HEK293 (cell line): Measurements from ENCODE around the gene CCSER1.
"Not testable (repeated sequence)": the region's sequence is repeated elsewhere in the genome, so short reads cannot be mapped to it uniquely, and the experiment has no call there.

Experiments
- CTCF ChIA-PET: fragments of 350-600 bp; formaldehyde crosslinking; extraction: SDS; loops from one replicate; lab custom pipeline; 2021; ENCODE audit warnings: antibody characterized with exemption; lab: Yijun Ruan, JAX
- POLR2A ChIA-PET: fragments of 300-600 bp; formaldehyde crosslinking; extraction: SDS; loops from one replicate; lab custom pipeline; 2020; ENCODE audit warnings: antibody characterized with exemption, inconsistent platforms; lab: Yijun Ruan, JAX
- H3K27ac ChIP-seq: fragments of 200-500 bp; sonication (Bioruptor generic); 2 replicates; pipeline ENCODE4 v1.5.1; 2014; ENCODE audit warnings: low read depth, low read length, control low read depth, inconsistent platforms; ENCODE audit errors: extremely low read depth
- H3K36me3 ChIP-seq, 2 experiments: fragments of 200-500 bp in 1 of 2; sonication (Bioruptor generic) in 1 of 2; 1 replicate in 1 of 2; 2 replicates in 1 of 2; pipeline ENCODE4 v1.5.1; 2014 to 2017; ENCODE audit warnings: inconsistent platforms in 2 of 2, low read length in 2 of 2; ENCODE audit not compliant: control insufficient read depth in 2 of 2, insufficient read depth in 1 of 2
- H3K4me1 ChIP-seq: fragments of 200-500 bp; sonication (Bioruptor generic); 2 replicates; pipeline ENCODE4 v1.5.1; 2014; ENCODE audit warnings: mild to moderate bottlenecking, low read length, inconsistent platforms; ENCODE audit not compliant: control insufficient read depth, insufficient read depth
- H3K4me3 ChIP-seq: 2 replicates; pipeline ENCODE4 v1.5.1; 2011; ENCODE audit warnings: low read depth, mild to moderate bottlenecking, control low read depth, low read length, moderate library complexity
- H3K9me3 ChIP-seq: fragments of 200-500 bp; sonication (Bioruptor generic); 2 replicates; pipeline ENCODE4 v1.5.1; 2014; ENCODE audit warnings: low read depth, low read length, inconsistent platforms; ENCODE audit not compliant: control insufficient read depth, insufficient read depth
- BCL11B ChIP-seq: fragments of 450-650 bp; formaldehyde crosslinking; IDR thresholded peaks from 2 replicates; pipeline ENCODE4 v1.5.1; 2016; ENCODE audit warnings: low read depth, missing biosample characterization, missing genetic modification characterization
- EGR2 ChIP-seq: fragments of 450-650 bp; formaldehyde crosslinking; IDR thresholded peaks from 2 replicates; pipeline ENCODE4 v1.5.1; 2016; ENCODE audit warnings: low read depth, missing biosample characterization, missing genetic modification characterization
- GLI4 ChIP-seq: fragments of 450-650 bp; formaldehyde crosslinking; IDR thresholded peaks from 2 replicates; pipeline ENCODE4 v1.5.1; 2016; ENCODE audit warnings: missing biosample characterization, missing genetic modification characterization
- KLF10 ChIP-seq: fragments of 450-650 bp; IDR thresholded peaks from 2 replicates; pipeline ENCODE4 v1.5.1; 2018; ENCODE audit warnings: missing biosample characterization, mild to moderate bottlenecking, missing genetic modification characterization
- ZFHX2 ChIP-seq: fragments of 450-650 bp; formaldehyde crosslinking; conservative IDR thresholded peaks from 2 replicates; pipeline ENCODE4 v1.5.1; 2016; ENCODE audit warnings: missing biosample characterization, missing genetic modification characterization
- ZIC2 ChIP-seq: fragments of 450-650 bp; formaldehyde crosslinking; IDR thresholded peaks from 2 replicates; pipeline ENCODE4 v1.5.1; 2016; ENCODE audit warnings: missing biosample characterization, missing genetic modification characterization
- ZNF140 ChIP-seq: fragments of 450-650 bp; formaldehyde crosslinking; IDR thresholded peaks from 2 replicates; pipeline ENCODE4 v1.5.1; 2016; ENCODE audit warnings: missing biosample characterization, missing genetic modification characterization
- ZNF16 ChIP-seq: fragments of 450-650 bp; formaldehyde crosslinking; IDR thresholded peaks from 2 replicates; pipeline ENCODE4 v1.5.1; 2016; ENCODE audit warnings: low read depth, missing biosample characterization, missing genetic modification characterization
- ZNF23 ChIP-seq: fragments of 450-650 bp; formaldehyde crosslinking; IDR thresholded peaks from 2 replicates; pipeline ENCODE4 v1.5.1; 2016; ENCODE audit warnings: missing biosample characterization, missing genetic modification characterization, borderline replicate concordance
- ZNF311 ChIP-seq: fragments of 450-650 bp; formaldehyde crosslinking; IDR thresholded peaks from 2 replicates; pipeline ENCODE4 v1.5.1; 2017; ENCODE audit warnings: missing biosample characterization, missing genetic modification characterization, borderline replicate concordance
- ZNF324 ChIP-seq: fragments of 450-650 bp; formaldehyde crosslinking; IDR thresholded peaks from 2 replicates; pipeline ENCODE4 v1.5.1; 2016; ENCODE audit warnings: missing biosample characterization, missing genetic modification characterization
- ZNF621 ChIP-seq: fragments of 450-650 bp; formaldehyde crosslinking; IDR thresholded peaks from 2 replicates; pipeline ENCODE4 v1.5.1; 2017; ENCODE audit warnings: missing biosample characterization, missing genetic modification characterization
- ZNF843 ChIP-seq: fragments of 450-650 bp; formaldehyde crosslinking; IDR thresholded peaks from 2 replicates; pipeline ENCODE4 v1.5.1; 2016; ENCODE audit warnings: missing biosample characterization, missing genetic modification characterization
- TF ChIP-seq, protein P1 (sequence below): fragments of 450-650 bp; formaldehyde crosslinking; IDR thresholded peaks from 2 replicates; pipeline ENCODE4 v1.5.1; 2016; ENCODE audit warnings: missing biosample characterization, missing genetic modification characterization
- TF ChIP-seq, protein P2 (sequence below): fragments of 450-650 bp; formaldehyde crosslinking; IDR thresholded peaks from 2 replicates; pipeline ENCODE4 v1.5.1; 2016; ENCODE audit warnings: missing biosample characterization, missing genetic modification characterization
- TF ChIP-seq, protein P3 (sequence below): fragments of 450-650 bp; formaldehyde crosslinking; IDR thresholded peaks from 2 replicates; pipeline ENCODE4 v1.5.1; 2016; ENCODE audit warnings: missing biosample characterization, missing genetic modification characterization
- TF ChIP-seq, protein P4 (sequence below): fragments of 450-650 bp; formaldehyde crosslinking; IDR thresholded peaks from 2 replicates; pipeline ENCODE4 v1.5.1; 2016; ENCODE audit warnings: missing biosample characterization, missing genetic modification characterization

CCSER1 gene

DNA sequence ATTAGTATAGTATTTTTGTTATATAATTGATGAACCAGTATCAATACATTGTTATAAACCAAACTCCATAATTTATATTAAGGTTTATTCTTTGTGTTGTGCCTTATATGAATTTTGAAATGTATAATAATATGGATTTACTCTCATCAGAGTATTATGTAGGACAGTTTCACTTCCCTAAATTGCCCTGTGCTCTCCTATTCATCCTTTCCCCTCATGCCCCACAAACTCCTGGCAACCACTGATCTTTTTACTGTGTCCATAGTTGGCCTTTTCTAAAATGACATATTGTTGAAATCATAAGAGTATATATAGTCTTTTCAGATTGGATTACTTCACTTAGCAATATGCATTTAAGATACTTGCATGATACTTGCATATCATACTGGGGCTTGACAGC, 1218.4 kb downstream of the CCSER1 start (continued):
- TF ChIP-seq, protein P1, sequence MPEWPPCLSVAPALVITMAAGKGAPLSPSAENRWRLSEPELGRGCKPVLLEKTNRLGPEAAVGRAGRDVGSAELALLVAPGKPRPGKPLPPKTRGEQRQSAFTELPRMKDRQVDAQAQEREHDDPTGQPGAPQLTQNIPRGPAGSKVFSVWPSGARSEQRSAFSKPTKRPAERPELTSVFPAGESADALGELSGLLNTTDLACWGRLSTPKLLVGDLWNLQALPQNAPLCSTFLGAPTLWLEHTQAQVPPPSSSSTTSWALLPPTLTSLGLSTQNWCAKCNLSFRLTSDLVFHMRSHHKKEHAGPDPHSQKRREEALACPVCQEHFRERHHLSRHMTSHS (tag by site-specific recombination): no peak
- no peak for TF ChIP-seq ZNF16 (tag by site-specific recombination)
- no peak for TF ChIP-seq ZNF621
- no peak for TF ChIP-seq EGR2
- TF ChIP-seq, all 188 proteins: peak for 0

DNA sequence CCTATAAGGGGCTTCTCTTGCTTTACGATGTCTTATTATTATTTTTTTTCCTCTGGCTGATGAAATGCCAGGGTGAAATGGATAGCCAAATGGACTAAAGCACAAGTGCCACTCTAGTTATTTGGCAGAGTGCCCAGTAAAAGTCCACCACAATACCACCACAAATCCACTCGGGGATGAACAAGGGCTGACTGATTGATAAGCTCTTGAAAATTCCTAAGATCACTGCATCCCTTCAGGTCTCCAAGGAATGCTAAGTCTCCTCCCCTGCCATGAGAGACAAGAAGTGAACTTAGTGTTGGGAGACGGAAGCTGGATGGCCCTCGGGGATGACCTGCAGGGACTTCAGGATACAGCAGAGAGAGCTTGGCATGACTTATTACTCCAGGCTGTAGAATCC, 1229.3 kb downstream of the CCSER1 start:
- H3K4me3 ChIP-seq, CTCF ChIA-PET, H3K4me1 ChIP-seq, H3K9me3 ChIP-seq, POLR2A ChIA-PET, H3K27ac ChIP-seq, H3K36me3 ChIP-seq: not testable (repeated sequence)

DNA sequence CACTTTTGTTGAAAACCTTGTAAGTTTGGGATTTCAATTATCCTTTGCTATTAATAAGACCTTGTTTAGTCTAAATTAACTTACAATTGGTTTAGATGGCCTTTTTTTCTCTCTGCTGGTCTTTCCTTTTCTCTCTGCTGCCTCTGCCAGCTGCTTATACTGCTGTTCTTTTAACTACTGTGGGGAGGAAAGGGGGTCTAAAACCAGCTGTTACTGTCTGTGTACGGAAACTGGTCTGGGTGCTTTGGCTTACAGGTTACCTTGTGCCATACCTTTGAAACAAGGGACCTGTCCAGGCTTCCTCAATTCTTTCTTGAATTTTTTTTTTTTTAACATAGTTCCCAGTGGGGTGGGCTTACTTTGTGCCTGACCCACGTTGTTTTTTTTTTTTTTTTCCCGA, 1230.8 kb downstream of the CCSER1 start:
- H3K9me3 ChIP-seq, H3K4me3 ChIP-seq, H3K4me1 ChIP-seq, POLR2A ChIA-PET, CTCF ChIA-PET, H3K36me3 ChIP-seq, H3K27ac ChIP-seq: not testable (repeated sequence)

DNA sequence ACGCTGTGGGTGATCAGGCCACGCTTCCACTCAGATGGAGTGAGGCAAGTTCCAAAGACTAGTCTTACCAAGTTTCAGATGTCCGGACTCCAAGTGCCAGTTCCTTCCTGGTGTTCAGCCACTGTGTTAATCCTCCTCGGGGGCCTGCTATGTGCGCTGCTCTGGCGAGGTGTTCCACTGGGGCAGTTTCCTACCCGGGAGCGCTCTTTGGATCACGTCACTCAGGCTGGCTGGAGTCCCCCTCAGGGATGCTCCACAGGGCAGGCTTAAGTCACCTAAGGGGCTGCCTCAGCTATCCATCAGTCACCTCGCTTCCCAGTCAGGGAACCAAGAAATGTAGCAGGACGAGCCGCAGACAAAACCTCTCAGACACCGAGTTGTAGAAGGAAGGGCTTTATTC, 1231.4 kb downstream of the CCSER1 start:
- H3K27ac ChIP-seq, H3K4me3 ChIP-seq, POLR2A ChIA-PET, H3K36me3 ChIP-seq, H3K4me1 ChIP-seq, H3K9me3 ChIP-seq, CTCF ChIA-PET: not testable (repeated sequence)

DNA sequence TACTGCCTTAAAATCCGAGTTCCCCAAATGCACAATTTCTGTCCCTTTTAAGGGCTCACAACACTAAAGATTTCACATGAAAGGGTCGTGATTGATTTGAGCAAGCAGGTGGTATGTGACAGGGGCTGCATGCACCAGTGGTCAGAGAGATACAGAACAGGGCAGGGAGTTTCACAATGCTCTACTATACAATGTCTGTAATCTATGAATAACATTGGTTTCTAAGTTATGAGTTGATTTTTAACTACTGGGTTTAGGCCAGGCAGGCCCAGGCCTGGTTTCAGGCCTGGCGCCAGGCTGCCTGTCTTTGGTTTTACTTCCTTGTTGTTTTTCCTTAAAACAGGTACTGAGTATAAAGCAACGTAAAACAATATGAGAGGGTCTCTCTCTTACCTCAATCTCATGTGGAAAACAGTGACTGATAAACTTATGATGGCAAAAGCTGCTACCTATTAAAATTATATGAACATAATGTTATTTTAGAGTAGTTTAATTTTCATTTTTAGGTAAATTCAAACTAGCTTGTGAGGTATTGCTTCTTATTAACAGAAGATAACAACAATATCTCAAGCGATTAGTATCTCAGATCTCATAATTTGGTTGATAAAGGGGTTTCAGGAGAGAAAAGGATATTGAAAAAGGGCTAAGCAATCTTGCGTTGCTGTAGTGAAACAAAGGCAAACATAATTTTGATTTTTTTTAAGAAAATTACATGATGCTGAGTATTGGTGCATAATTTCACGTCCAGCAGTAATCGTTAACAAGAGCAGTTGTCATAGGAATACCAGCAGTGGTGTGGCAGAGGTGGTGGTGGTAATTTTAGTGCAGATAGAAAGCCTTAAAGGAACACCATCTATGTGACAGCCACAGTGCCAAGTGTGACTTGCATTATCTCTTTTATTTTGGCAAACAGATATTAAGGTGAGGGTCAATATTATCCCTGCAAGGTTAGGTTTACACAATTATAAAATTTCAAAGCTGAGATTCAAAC, 1232.1 kb downstream of the CCSER1 start:
- CTCF ChIA-PET: no interaction called here
- no peak overlapping the region for H3K4me3 ChIP-seq
- no peaks in the 10 kb centered on the region for H3K9me3 ChIP-seq
- no peaks in the 10 kb centered on the region for H3K4me1 ChIP-seq
- TF ChIP-seq ZFHX2 (tag by site-specific recombination): no peak
- TF ChIP-seq ZNF311 (tag by site-specific recombination): no peak
- TF ChIP-seq, all 188 proteins: peak for 0
- H3K27ac ChIP-seq: no peak overlapping the region
- no peaks in the 10 kb centered on the region for H3K36me3 ChIP-seq
- POLR2A ChIA-PET: no interaction called here

DNA sequence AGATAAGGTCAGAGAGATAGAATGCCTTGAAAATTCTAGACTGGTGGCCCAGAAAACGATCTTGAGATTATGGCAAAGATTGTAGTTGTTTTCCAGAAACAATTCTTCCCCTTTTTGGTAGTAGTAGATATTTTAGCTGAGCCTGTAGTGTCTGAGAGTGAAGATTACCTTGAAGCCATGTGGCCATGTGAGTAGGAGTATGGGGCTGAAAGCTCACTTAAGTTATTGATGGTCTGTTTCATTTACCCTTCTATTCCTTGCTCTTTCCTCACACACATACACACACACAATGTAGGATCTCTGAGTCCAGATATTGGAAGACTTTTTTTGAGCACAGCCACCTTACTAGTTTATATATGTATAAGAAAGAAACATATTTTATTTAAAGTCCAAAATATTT, 1234.9 kb downstream of the CCSER1 start:
- ChIA-PET CTCF (no interaction called here), POLR2A (no interaction called here)
- H3K4me1 ChIP-seq: no peaks in the 10 kb centered on the region
- no peak overlapping the region for H3K4me3 ChIP-seq
- no peak overlapping the region for H3K27ac ChIP-seq
- no peaks in the 10 kb centered on the region for H3K36me3 ChIP-seq
- H3K9me3 ChIP-seq: no peaks in the 10 kb centered on the region
- no peak for TF ChIP-seq BCL11B
- TF ChIP-seq, protein P2, sequence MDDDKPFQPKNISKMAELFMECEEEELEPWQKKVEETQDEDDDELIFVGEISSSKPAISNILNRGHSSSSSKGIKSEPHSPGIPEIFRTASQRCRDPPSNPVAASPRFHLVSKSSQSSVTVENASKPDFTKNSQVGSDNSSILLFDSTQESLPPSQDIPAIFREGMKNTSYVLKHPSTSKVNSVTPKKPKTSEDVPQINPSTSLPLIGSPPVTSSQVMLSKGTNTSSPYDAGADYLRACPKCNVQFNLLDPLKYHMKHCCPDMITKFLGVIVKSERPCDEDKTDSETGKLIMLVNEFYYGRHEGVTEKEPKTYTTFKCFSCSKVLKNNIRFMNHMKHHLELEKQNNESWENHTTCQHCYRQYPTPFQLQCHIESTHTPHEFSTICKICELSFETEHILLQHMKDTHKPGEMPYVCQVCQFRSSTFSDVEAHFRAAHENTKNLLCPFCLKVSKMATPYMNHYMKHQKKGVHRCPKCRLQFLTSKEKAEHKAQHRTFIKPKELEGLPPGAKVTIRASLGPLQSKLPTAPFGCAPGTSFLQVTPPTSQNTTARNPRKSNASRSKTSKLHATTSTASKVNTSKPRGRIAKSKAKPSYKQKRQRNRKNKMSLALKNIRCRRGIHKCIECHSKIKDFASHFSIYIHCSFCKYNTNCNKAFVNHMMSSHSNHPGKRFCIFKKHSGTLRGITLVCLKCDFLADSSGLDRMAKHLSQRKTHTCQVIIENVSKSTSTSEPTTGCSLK: no peak
- no peak for TF ChIP-seq ZNF140 (tag by site-specific recombination)
- TF ChIP-seq, protein P3, sequence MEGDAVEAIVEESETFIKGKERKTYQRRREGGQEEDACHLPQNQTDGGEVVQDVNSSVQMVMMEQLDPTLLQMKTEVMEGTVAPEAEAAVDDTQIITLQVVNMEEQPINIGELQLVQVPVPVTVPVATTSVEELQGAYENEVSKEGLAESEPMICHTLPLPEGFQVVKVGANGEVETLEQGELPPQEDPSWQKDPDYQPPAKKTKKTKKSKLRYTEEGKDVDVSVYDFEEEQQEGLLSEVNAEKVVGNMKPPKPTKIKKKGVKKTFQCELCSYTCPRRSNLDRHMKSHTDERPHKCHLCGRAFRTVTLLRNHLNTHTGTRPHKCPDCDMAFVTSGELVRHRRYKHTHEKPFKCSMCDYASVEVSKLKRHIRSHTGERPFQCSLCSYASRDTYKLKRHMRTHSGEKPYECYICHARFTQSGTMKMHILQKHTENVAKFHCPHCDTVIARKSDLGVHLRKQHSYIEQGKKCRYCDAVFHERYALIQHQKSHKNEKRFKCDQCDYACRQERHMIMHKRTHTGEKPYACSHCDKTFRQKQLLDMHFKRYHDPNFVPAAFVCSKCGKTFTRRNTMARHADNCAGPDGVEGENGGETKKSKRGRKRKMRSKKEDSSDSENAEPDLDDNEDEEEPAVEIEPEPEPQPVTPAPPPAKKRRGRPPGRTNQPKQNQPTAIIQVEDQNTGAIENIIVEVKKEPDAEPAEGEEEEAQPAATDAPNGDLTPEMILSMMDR: no peak
- TF ChIP-seq, protein P4, sequence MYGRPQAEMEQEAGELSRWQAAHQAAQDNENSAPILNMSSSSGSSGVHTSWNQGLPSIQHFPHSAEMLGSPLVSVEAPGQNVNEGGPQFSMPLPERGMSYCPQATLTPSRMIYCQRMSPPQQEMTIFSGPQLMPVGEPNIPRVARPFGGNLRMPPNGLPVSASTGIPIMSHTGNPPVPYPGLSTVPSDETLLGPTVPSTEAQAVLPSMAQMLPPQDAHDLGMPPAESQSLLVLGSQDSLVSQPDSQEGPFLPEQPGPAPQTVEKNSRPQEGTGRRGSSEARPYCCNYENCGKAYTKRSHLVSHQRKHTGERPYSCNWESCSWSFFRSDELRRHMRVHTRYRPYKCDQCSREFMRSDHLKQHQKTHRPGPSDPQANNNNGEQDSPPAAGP: no peak
- no peak for TF ChIP-seq GLI4
- no peak for TF ChIP-seq ZIC2
- TF ChIP-seq KLF10 (tag by site-specific recombination): no peak
- TF ChIP-seq ZNF23 (tag by site-specific recombination): no peak
- no peak for TF ChIP-seq ZNF324 (tag by site-specific recombination)
- no peak for TF ChIP-seq ZNF843 (tag by site-specific recombination)
